Activated CD4-positive, alpha-beta memory T cell treated with anti-CD3 and anti-CD28 coated beads for 36 hours (primary cell): ENCODE results near the gene PRELID2. TPM values are rescaled to one million over a fixed set of nuclear protein-coding genes. Genes with fewer than 3 reads are reported as not detected.

Experiments used
- CTCF ChIA-PET: fragments of 350-600 bp; sonication (Branson Sonifier 250); formaldehyde crosslinking; loops from one replicate; lab custom pipeline; 2021; ENCODE audit warnings: antibody characterized with exemption, inconsistent platforms; lab: Charles Lee
- POLR2A ChIA-PET: fragments of 350-600 bp; sonication (Branson Sonifier 250); formaldehyde crosslinking; loops from one replicate; lab custom pipeline; 2021; ENCODE audit warnings: antibody characterized with exemption; lab: Charles Lee
- DNase-seq: peaks from one replicate; pipeline ENCODE4 v3.0.0-alpha.2; 2020
- H3K27ac Mint-ChIP-seq: one replicate; pipeline ENCODE4 v1.8.0; 2021; ENCODE audit warnings: mixed read lengths
- H3K27me3 Mint-ChIP-seq: one replicate; pipeline ENCODE4 v1.8.0; 2021; ENCODE audit warnings: mixed read lengths
- H3K36me3 Mint-ChIP-seq: one replicate; pipeline ENCODE4 v1.8.0; 2021; ENCODE audit warnings: mixed read lengths
- H3K4me1 Mint-ChIP-seq: one replicate; pipeline ENCODE4 v1.8.0; 2021; ENCODE audit warnings: low read depth, mixed read lengths
- H3K4me3 Mint-ChIP-seq: one replicate; pipeline ENCODE4 v1.8.0; 2021; ENCODE audit warnings: mild to moderate bottlenecking, mixed read lengths
- H3K9me3 Mint-ChIP-seq: one replicate; pipeline ENCODE4 v1.8.0; 2021; ENCODE audit warnings: mixed read lengths
- intact Hi-C: fragments of 100-400 bp; cut with micrococcal nuclease; formaldehyde crosslinking; loops from one replicate; pipeline ENCODE4 v1.15.1; 2023
- total RNA-seq, 2 experiments: library from RNA; stranded (reverse); gene quantifications; one replicate each; pipeline ENCODE4 v1.2.3, GENCODE V29; 2021

PRELID2 gene
- total RNA-seq, 2 experiments from 2014 or later: 3.8 to 4.3 TPM

GRCh38 chr5:145835848-145836239 is 702 bp upstream of the PRELID2 start:
- peaks cover 7% of the 10 kb centered on the region for H3K27me3 Mint-ChIP-seq
- CTCF ChIA-PET: interaction anchor here (1.6 to 4.6 kb wide), 2 partner anchors 10 to 591 kb away, joined by 3 to 32 read pairs; no protein-coding TSS in a partner anchor
- H3K27ac Mint-ChIP-seq: no peak overlapping the region
- peaks cover 9% of the 10 kb centered on the region for H3K4me1 Mint-ChIP-seq
- H3K9me3 Mint-ChIP-seq: no peaks in the 10 kb centered on the region
- intact Hi-C loops: loop anchor here (2.0 to 10.0 kb wide), 4 partner anchors 39 to 609 kb away; partner anchors contain the start of genes RBM27, SH3RF2 and TCERG1
- no peak for DNase-seq
- no peaks in the 10 kb centered on the region for H3K36me3 Mint-ChIP-seq
- POLR2A ChIA-PET: no interaction called here
- H3K4me3 Mint-ChIP-seq: peak overlapping the region; percentile 53

GRCh38 chr5:145834554-145834916 is 607 bp downstream of the PRELID2 start:
- Mint-ChIP-seq H3K9me3 (no peaks in the 10 kb centered on the region), H3K36me3 (no peaks in the 10 kb centered on the region), H3K4me1 (peaks cover 11% of the 10 kb centered on the region), H3K4me3 (peak overlapping the region; percentile 45), H3K27me3 (peaks cover 7% of the 10 kb centered on the region), H3K27ac (no peak overlapping the region)
- POLR2A ChIA-PET: interaction anchor here (0.5 kb wide), 1 partner anchor 22 kb away, joined by 4 read pairs; no protein-coding TSS in a partner anchor
- CTCF ChIA-PET: interaction anchor here (1.3 to 4.6 kb wide), 3 partner anchors 8 to 1631 kb away, joined by 3 to 32 read pairs (median 3); no protein-coding TSS in a partner anchor
- intact Hi-C loops: loop anchor here (2.0 to 10.0 kb wide), 3 partner anchors 102 to 610 kb away; partner anchors contain the start of genes RBM27, SH3RF2 and TCERG1
- no peak for DNase-seq

GRCh38 chr5:145833631-145834200 is 1.4 kb downstream of the PRELID2 start:
- DNase-seq: no peak
- H3K36me3 Mint-ChIP-seq: no peaks in the 10 kb centered on the region
- CTCF ChIA-PET: interaction anchor here (4.6 kb wide), 1 partner anchor 7 kb away, joined by 32 read pairs; no protein-coding TSS in a partner anchor
- H3K27ac Mint-ChIP-seq: no peak overlapping the region
- peaks cover 11% of the 10 kb centered on the region for H3K4me1 Mint-ChIP-seq
- no peak overlapping the region for H3K4me3 Mint-ChIP-seq
- H3K27me3 Mint-ChIP-seq: peaks cover 7% of the 10 kb centered on the region
- no peaks in the 10 kb centered on the region for H3K9me3 Mint-ChIP-seq
- POLR2A ChIA-PET: no interaction called here
- intact Hi-C loops: loop anchor here (2.0 to 10.0 kb wide), 3 partner anchors 103 to 611 kb away; partner anchors contain the start of genes RBM27, SH3RF2 and TCERG1

GRCh38 chr5:145830594-145830993 is 4.5 kb downstream of the PRELID2 start:
- Mint-ChIP-seq H3K4me1 (peaks cover 4% of the 10 kb centered on the region), H3K36me3 (no peaks in the 10 kb centered on the region), H3K27ac (no peak overlapping the region), H3K9me3 (no peaks in the 10 kb centered on the region), H3K4me3 (no peak overlapping the region), H3K27me3 (no peaks in the 10 kb centered on the region)
- POLR2A ChIA-PET: interaction anchor here (0.5 kb wide), 1 partner anchor 983 kb away, joined by 3 read pairs; no protein-coding TSS in a partner anchor
- intact Hi-C loops: loop anchor here (10.0 kb wide), 2 partner anchors 374 to 614 kb away; partner anchors contain the start of genes RBM27 and TCERG1
- CTCF ChIA-PET: interaction anchor here (0.6 to 1.9 kb wide), 5 partner anchors 22 to 1627 kb away, joined by 3 to 5 read pairs (median 3); no protein-coding TSS in a partner anchor
- no peak for DNase-seq

- no peaks in the 10 kb centered on the region for H3K36me3 Mint-ChIP-seq
- intact Hi-C loops: loop anchor here (10.0 kb wide), 2 partner anchors 375 to 615 kb away; partner anchors contain the start of genes RBM27 and TCERG1
- CTCF ChIA-PET: interaction anchor here (1.0 to 1.9 kb wide), 5 partner anchors 148 to 1626 kb away, joined by 3 to 5 read pairs (median 4); no protein-coding TSS in a partner anchor
Observed at GRCh38 chr5:145829708-145830361, 5.3 kb downstream of the PRELID2 start.

GRCh38 chr5:145826895-145827674 is 8.1 kb downstream of the PRELID2 start:
- intact Hi-C loops: no loop called here
- DNase-seq: no peak
- no peak overlapping the region for H3K4me3 Mint-ChIP-seq
- no peak overlapping the region for H3K27ac Mint-ChIP-seq
- POLR2A ChIA-PET: no interaction called here
- H3K36me3 Mint-ChIP-seq: no peaks in the 10 kb centered on the region
- CTCF ChIA-PET: interaction anchor here (0.6 to 3.7 kb wide), 17 partner anchors 9 to 1622 kb away, joined by 3 to 47 read pairs (median 3); partner anchors contain the start of gene PRELID2
- H3K27me3 Mint-ChIP-seq: no peaks in the 10 kb centered on the region
- no peaks in the 10 kb centered on the region for H3K9me3 Mint-ChIP-seq
- H3K4me1 Mint-ChIP-seq: peaks cover 3% of the 10 kb centered on the region

More at GRCh38 chr5:145829708-145830361, 5.3 kb downstream of the PRELID2 start:
- Mint-ChIP-seq H3K27ac (no peak overlapping the region), H3K4me1 (peaks cover 3% of the 10 kb centered on the region), H3K27me3 (no peaks in the 10 kb centered on the region), H3K4me3 (no peak overlapping the region), H3K9me3 (no peaks in the 10 kb centered on the region)
- DNase-seq: no peak
- POLR2A ChIA-PET: no interaction called here

GRCh38 chr5:145825751-145826180 is 9.4 kb downstream of the PRELID2 start:
- ChIA-PET CTCF (interaction anchor here (0.5 to 3.7 kb wide), 26 partner anchors 8 to 1620 kb away, joined by 3 to 47 read pairs (median 4); partner anchors contain the start of gene PRELID2), POLR2A (no interaction called here)
- Mint-ChIP-seq H3K4me3 (no peak overlapping the region), H3K9me3 (no peaks in the 10 kb centered on the region), H3K4me1 (peaks cover 2% of the 10 kb centered on the region), H3K27ac (no peak overlapping the region), H3K36me3 (no peaks in the 10 kb centered on the region), H3K27me3 (no peaks in the 10 kb centered on the region)
- no peak for DNase-seq
- intact Hi-C loops: loop anchor here (1.0 kb wide), 3 partner anchors 128 to 1622 kb away; no protein-coding TSS in a partner anchor

GRCh38 chr5:145824040-145824439 is 11.1 kb downstream of the PRELID2 start:
- POLR2A ChIA-PET: no interaction called here
- no peak overlapping the region for H3K4me3 Mint-ChIP-seq
- H3K27ac Mint-ChIP-seq: no peak overlapping the region
- H3K9me3 Mint-ChIP-seq: no peaks in the 10 kb centered on the region
- H3K4me1 Mint-ChIP-seq: no peaks in the 10 kb centered on the region
- intact Hi-C loops: no loop called here
- H3K27me3 Mint-ChIP-seq: no peaks in the 10 kb centered on the region
- no peak for DNase-seq
- CTCF ChIA-PET: interaction anchor here (0.8 to 1.7 kb wide), 3 partner anchors 41 to 1620 kb away, joined by 3 to 13 read pairs (median 3); no protein-coding TSS in a partner anchor
- no peaks in the 10 kb centered on the region for H3K36me3 Mint-ChIP-seq

GRCh38 chr5:145818604-145819003 is 16.5 kb downstream of the PRELID2 start:
- POLR2A ChIA-PET: no interaction called here
- CTCF ChIA-PET: interaction anchor here (1.1 kb wide), 1 partner anchor 8 kb away, joined by 3 read pairs; no protein-coding TSS in a partner anchor
- H3K9me3 Mint-ChIP-seq: no peaks in the 10 kb centered on the region
- intact Hi-C loops: no loop called here
- H3K36me3 Mint-ChIP-seq: no peaks in the 10 kb centered on the region
- H3K27ac Mint-ChIP-seq: no peak overlapping the region
- no peaks in the 10 kb centered on the region for H3K27me3 Mint-ChIP-seq
- H3K4me3 Mint-ChIP-seq: no peak overlapping the region
- no peaks in the 10 kb centered on the region for H3K4me1 Mint-ChIP-seq
- DNase-seq: no peak

- Mint-ChIP-seq H3K4me1 (no peaks in the 10 kb centered on the region), H3K4me3 (no peak overlapping the region), H3K9me3 (no peaks in the 10 kb centered on the region), H3K36me3 (no peaks in the 10 kb centered on the region), H3K27ac (no peak overlapping the region), H3K27me3 (no peaks in the 10 kb centered on the region)
- ChIA-PET CTCF (interaction anchor here (0.9 to 2.5 kb wide), 2 partner anchors 12 to 115 kb away, joined by 3 to 10 read pairs; no protein-coding TSS in a partner anchor), POLR2A (no interaction called here)
- intact Hi-C loops: no loop called here
- no peak for DNase-seq
Observed at GRCh38 chr5:145812877-145813276, 22.3 kb downstream of the PRELID2 start.
